Measurements from ENCODE around the gene IRF7. TPM values are rescaled to one million over a fixed set of nuclear protein-coding genes. Genes with fewer than 3 reads are reported as not detected.

Gene IRF7
- total RNA-seq, 2 experiments from 2014 or later: 146 to 267 TPM

- no peaks in the 10 kb centered on the region for H3K9me3 Mint-ChIP-seq (ENCODE audit: low read depth)
- CTCF ChIA-PET: no interaction called here
- no peaks in the 10 kb centered on the region for H3K36me3 Mint-ChIP-seq
- DNase-seq (no peak), ATAC-seq (no peak)
- no peak overlapping the region for H3K27ac Mint-ChIP-seq
- no peaks in the 10 kb centered on the region for H3K4me1 Mint-ChIP-seq
- no peak overlapping the region for H3K4me3 Mint-ChIP-seq
- H3K27me3 Mint-ChIP-seq: peaks cover 5% of the 10 kb centered on the region
These were observed 6.1 kb upstream of the IRF7 start for GRCh38 chr11:621838-622237.

- ATAC-seq: no peak
- DNase-seq: no peak
- CTCF ChIA-PET: no interaction called here
- H3K4me3 Mint-ChIP-seq: no peak overlapping the region
- peaks cover 3% of the 10 kb centered on the region for H3K27me3 Mint-ChIP-seq
- H3K4me1 Mint-ChIP-seq: peaks cover 3% of the 10 kb centered on the region
- H3K9me3 Mint-ChIP-seq (ENCODE audit: low read depth): no peaks in the 10 kb centered on the region
- H3K27ac Mint-ChIP-seq: no peak overlapping the region
- H3K36me3 Mint-ChIP-seq: no peaks in the 10 kb centered on the region
These were observed 5.4 kb upstream of the IRF7 start for GRCh38 chr11:620935-621814.

GRCh38 chr11:620201-620600, 4.5 kb upstream of the IRF7 start:
- Mint-ChIP-seq H3K27ac (no peak overlapping the region), H3K4me3 (no peak overlapping the region), H3K9me3 (ENCODE audit: low read depth) (no peaks in the 10 kb centered on the region), H3K4me1 (peaks cover 5% of the 10 kb centered on the region), H3K36me3 (peaks cover 3% of the 10 kb centered on the region), H3K27me3 (no peaks in the 10 kb centered on the region)
- no peak for DNase-seq
- CTCF ChIA-PET: no interaction called here
- ATAC-seq: no peak

GRCh38 chr11:619628-620050, 3.9 kb upstream of the IRF7 start:
- H3K9me3 Mint-ChIP-seq (ENCODE audit: low read depth): no peaks in the 10 kb centered on the region
- CTCF ChIA-PET: no interaction called here

GRCh38 chr11:618856-619627, 3.3 kb upstream of the IRF7 start:
- Mint-ChIP-seq H3K4me3 (no peak overlapping the region), H3K4me1 (peaks cover 9% of the 10 kb centered on the region), H3K27me3 (no peaks in the 10 kb centered on the region), H3K36me3 (peaks cover 12% of the 10 kb centered on the region), H3K27ac (no peak overlapping the region), H3K9me3 (ENCODE audit: low read depth) (no peaks in the 10 kb centered on the region)
- CTCF ChIA-PET: no interaction called here
- DNase-seq (no peak), ATAC-seq (no peak)

More at GRCh38 chr11:619628-620050, 3.9 kb upstream of the IRF7 start:
- DNase-seq (no peak), ATAC-seq (no peak)
- H3K4me1 Mint-ChIP-seq: peaks cover 5% of the 10 kb centered on the region
- H3K36me3 Mint-ChIP-seq: peaks cover 6% of the 10 kb centered on the region
- H3K27ac Mint-ChIP-seq: no peak overlapping the region
- H3K27me3 Mint-ChIP-seq: no peaks in the 10 kb centered on the region
- H3K4me3 Mint-ChIP-seq: no peak overlapping the region

- Mint-ChIP-seq H3K27me3 (no peaks in the 10 kb centered on the region), H3K4me3 (no peak overlapping the region), H3K4me1 (peaks cover 11% of the 10 kb centered on the region), H3K9me3 (ENCODE audit: low read depth) (no peaks in the 10 kb centered on the region), H3K36me3 (peaks cover 19% of the 10 kb centered on the region), H3K27ac (no peak overlapping the region)
- ATAC-seq (no peak), DNase-seq (no peak)
- CTCF ChIA-PET: no interaction called here
These were observed 2.3 kb upstream of the IRF7 start for GRCh38 chr11:617912-618682.

- no peak overlapping the region for H3K4me3 Mint-ChIP-seq
- H3K27me3 Mint-ChIP-seq: no peaks in the 10 kb centered on the region
- H3K4me1 Mint-ChIP-seq: peaks cover 14% of the 10 kb centered on the region
- ATAC-seq: no peak
- H3K9me3 Mint-ChIP-seq (ENCODE audit: low read depth): no peaks in the 10 kb centered on the region
- CTCF ChIA-PET: no interaction called here
- H3K27ac Mint-ChIP-seq: peak overlapping the region; percentile 99
- H3K36me3 Mint-ChIP-seq: peaks cover 21% of the 10 kb centered on the region
- no peak for DNase-seq
These were observed 1.6 kb upstream of the IRF7 start for GRCh38 chr11:617199-617911.

- no peaks in the 10 kb centered on the region for H3K9me3 Mint-ChIP-seq (ENCODE audit: low read depth)
- peaks cover 16% of the 10 kb centered on the region for H3K4me1 Mint-ChIP-seq
- H3K27me3 Mint-ChIP-seq: no peaks in the 10 kb centered on the region
- H3K27ac Mint-ChIP-seq: peak overlapping the region; percentile 99
- DNase-seq (no peak), ATAC-seq (no peak)
- peaks cover 27% of the 10 kb centered on the region for H3K36me3 Mint-ChIP-seq
- H3K4me3 Mint-ChIP-seq: peak overlapping the region; percentile 98
- CTCF ChIA-PET: interaction anchor here (1.1 to 1.5 kb wide), 3 partner anchors 62 to 107 kb away, joined by 3 to 9 read pairs (median 5); no protein-coding TSS in a partner anchor
These were observed 809 bp upstream of the IRF7 start for GRCh38 chr11:616320-617198.

- Mint-ChIP-seq H3K27ac (peak overlapping the region; percentile 99), H3K9me3 (ENCODE audit: low read depth) (no peaks in the 10 kb centered on the region), H3K27me3 (no peaks in the 10 kb centered on the region), H3K4me1 (peaks cover 19% of the 10 kb centered on the region), H3K4me3 (peak overlapping the region; percentile 98), H3K36me3 (peaks cover 36% of the 10 kb centered on the region)
- ATAC-seq (peak; percentile 2), DNase-seq (peak; percentile 63)
- CTCF ChIA-PET: interaction anchor here (0.6 to 1.5 kb wide), 2 partner anchors 39 to 60 kb away, joined by 3 to 9 read pairs; no protein-coding TSS in a partner anchor
These were observed 887 bp downstream of the IRF7 start for GRCh38 chr11:614623-615503.

- H3K4me3 Mint-ChIP-seq: peak overlapping the region; percentile 98
- peak overlapping the region; percentile 99 for H3K27ac Mint-ChIP-seq
- CTCF ChIA-PET: interaction anchor here (0.6 kb wide), 1 partner anchor 38 kb away, joined by 3 read pairs; no protein-coding TSS in a partner anchor
- no peaks in the 10 kb centered on the region for H3K27me3 Mint-ChIP-seq
- no peaks in the 10 kb centered on the region for H3K9me3 Mint-ChIP-seq (ENCODE audit: low read depth)
- no peak for ATAC-seq
- peaks cover 37% of the 10 kb centered on the region for H3K36me3 Mint-ChIP-seq
- DNase-seq: peak; percentile 64
- H3K4me1 Mint-ChIP-seq: peaks cover 19% of the 10 kb centered on the region
These were observed 1.6 kb downstream of the IRF7 start for GRCh38 chr11:614021-614622.

GRCh38 chr11:613369-613968, 2.3 kb downstream of the IRF7 start:
- CTCF ChIA-PET: interaction anchor here (1.9 kb wide), 1 partner anchor 26 kb away, joined by 5 read pairs; no protein-coding TSS in a partner anchor
- Mint-ChIP-seq H3K36me3 (peaks cover 38% of the 10 kb centered on the region), H3K4me1 (peaks cover 19% of the 10 kb centered on the region), H3K27ac (peak overlapping the region; percentile 99), H3K27me3 (no peaks in the 10 kb centered on the region), H3K9me3 (ENCODE audit: low read depth) (no peaks in the 10 kb centered on the region), H3K4me3 (peak overlapping the region; percentile 98)
- ATAC-seq: peak; percentile 32
- DNase-seq: peak; percentile 92

Data from activated CD8-positive, alpha-beta memory T cell treated with anti-CD3 and anti-CD28 coated beads, Interleukin-2, amount 10 ng/mL, durations not matched to agents 7 days and 5 days (primary cell).